ENCODE results near the gene TRPM7. TPM values are rescaled to one million over a fixed set of nuclear protein-coding genes. Genes with fewer than 3 reads are reported as not detected.
"Not testable (repeated sequence)": the region's sequence is repeated elsewhere in the genome, so short reads cannot be mapped to it uniquely, and the experiment has no call there.

TRPM7 gene
- total RNA-seq (126 TPM), polyA plus RNA-seq (14.3 TPM)

- H3K4me3 ChIP-seq (ENCODE audit: low read depth, low read length), result peak within 1 kb of the TSS; percentile 64
- under 1% methylated on average over 80 of the region's 80 CpGs for WGBS
- H3K27ac ChIP-seq (ENCODE audit: low read depth), result peak within 1 kb of the TSS; percentile 95
- H3K4me1 ChIP-seq (ENCODE audit: insufficient read depth), result no peaks in the 10 kb centered on the region
- DNase-seq (ENCODE audit: extremely low spot score), result peak; percentile 53
- H3K36me3 ChIP-seq (ENCODE audit: insufficient read depth), result no peaks in the 10 kb centered on the region
Measured at GRCh38 chr15:50686469-50687301, at the start of gene TRPM7. TRPM7 (minus strand) TSS chr15:50686797; CDS start chr15:50686533, 264 bp downstream.

GRCh38 chr15:50735156-50735555, 48.6 kb upstream of the TRPM7 start:
- H3K4me1 ChIP-seq (ENCODE audit: insufficient read depth), result no peaks in the 10 kb centered on the region
- H3K4me3 ChIP-seq (ENCODE audit: low read depth, low read length), result no peak overlapping the region
- no peak overlapping the region for H3K27ac ChIP-seq (ENCODE audit: low read depth)
- peaks cover 1% of the 10 kb centered on the region for H3K36me3 ChIP-seq (ENCODE audit: insufficient read depth)
- 80% methylated on average over 4 of the region's 4 CpGs for WGBS
- no peak for DNase-seq (ENCODE audit: extremely low spot score)

- 94% methylated on average over 1 of the region's 1 CpG for WGBS
- H3K4me1 ChIP-seq (ENCODE audit: insufficient read depth), result no peaks in the 10 kb centered on the region
- no peak overlapping the region for H3K4me3 ChIP-seq (ENCODE audit: low read depth, low read length)
- H3K36me3 ChIP-seq (ENCODE audit: insufficient read depth), result peaks cover 2% of the 10 kb centered on the region
- no peak overlapping the region for H3K27ac ChIP-seq (ENCODE audit: low read depth)
- no peak for DNase-seq (ENCODE audit: extremely low spot score)
Measured at GRCh38 chr15:50726315-50726714, 39.7 kb upstream of the TRPM7 start.

GRCh38 chr15:50718700-50719125, 32.1 kb upstream of the TRPM7 start:
- Histone ChIP-seq H3K36me3 (ENCODE audit: insufficient read depth) (peaks cover 5% of the 10 kb centered on the region), H3K27ac (ENCODE audit: low read depth) (no peak overlapping the region), H3K4me3 (ENCODE audit: low read depth, low read length) (no peak overlapping the region), H3K4me1 (ENCODE audit: insufficient read depth) (no peaks in the 10 kb centered on the region)
- no peak for DNase-seq (ENCODE audit: extremely low spot score)
- WGBS, result 85% methylated on average over 1 of the region's 1 CpG

- WGBS, result 96% methylated on average over 3 of the region's 3 CpGs
- Histone ChIP-seq H3K27ac (ENCODE audit: low read depth) (no peak overlapping the region), H3K4me3 (ENCODE audit: low read depth, low read length) (no peak overlapping the region), H3K36me3 (ENCODE audit: insufficient read depth) (no peaks in the 10 kb centered on the region), H3K4me1 (ENCODE audit: insufficient read depth) (no peaks in the 10 kb centered on the region)
- DNase-seq (ENCODE audit: extremely low spot score), result no peak
Measured at GRCh38 chr15:50712018-50712417, 25.4 kb upstream of the TRPM7 start.

- no peaks in the 10 kb centered on the region for H3K4me1 ChIP-seq (ENCODE audit: insufficient read depth)
Measured at GRCh38 chr15:50710585-50710984, 24.0 kb upstream of the TRPM7 start.

GRCh38 chr15:50707878-50708427, 21.4 kb upstream of the TRPM7 start:
- no peaks in the 10 kb centered on the region for H3K36me3 ChIP-seq (ENCODE audit: insufficient read depth)

More at GRCh38 chr15:50710585-50710984, 24.0 kb upstream of the TRPM7 start:
- no peak overlapping the region for H3K27ac ChIP-seq (ENCODE audit: low read depth)
- H3K36me3 ChIP-seq (ENCODE audit: insufficient read depth), result no peaks in the 10 kb centered on the region
- H3K4me3 ChIP-seq (ENCODE audit: low read depth, low read length), result no peak overlapping the region
- no peak for DNase-seq (ENCODE audit: extremely low spot score)

GRCh38 chr15:50702762-50703334, 16.3 kb upstream of the TRPM7 start:
- H3K27ac ChIP-seq (ENCODE audit: low read depth), result no peak overlapping the region
- no peak overlapping the region for H3K4me3 ChIP-seq (ENCODE audit: low read depth, low read length)
- WGBS, result 86% methylated on average over 1 of the region's 1 CpG
- no peaks in the 10 kb centered on the region for H3K36me3 ChIP-seq (ENCODE audit: insufficient read depth)
- H3K4me1 ChIP-seq (ENCODE audit: insufficient read depth), result no peaks in the 10 kb centered on the region
- DNase-seq (ENCODE audit: extremely low spot score), result no peak

More at GRCh38 chr15:50707878-50708427, 21.4 kb upstream of the TRPM7 start:
- no peak overlapping the region for H3K27ac ChIP-seq (ENCODE audit: low read depth)
- H3K4me3 ChIP-seq (ENCODE audit: low read depth, low read length), result no peak overlapping the region
- no peak for DNase-seq (ENCODE audit: extremely low spot score)
- 88% methylated on average over 3 of the region's 3 CpGs for WGBS
- no peaks in the 10 kb centered on the region for H3K4me1 ChIP-seq (ENCODE audit: insufficient read depth)

GRCh38 chr15:50698101-50698500, 11.5 kb upstream of the TRPM7 start:
- 62% methylated on average over 8 of the region's 8 CpGs for WGBS
- H3K4me3 ChIP-seq (ENCODE audit: low read depth, low read length), result no peak overlapping the region
- H3K27ac ChIP-seq (ENCODE audit: low read depth), result no peak overlapping the region
- H3K4me1 ChIP-seq (ENCODE audit: insufficient read depth), result no peaks in the 10 kb centered on the region
- no peak for DNase-seq (ENCODE audit: extremely low spot score)
- H3K36me3 ChIP-seq (ENCODE audit: insufficient read depth), result no peaks in the 10 kb centered on the region

GRCh38 chr15:50697109-50697797, 10.7 kb upstream of the TRPM7 start:
- Histone ChIP-seq H3K4me1 (ENCODE audit: insufficient read depth) (no peaks in the 10 kb centered on the region), H3K4me3 (ENCODE audit: low read depth, low read length) (no peak overlapping the region), H3K27ac (ENCODE audit: low read depth) (no peak overlapping the region), H3K36me3 (ENCODE audit: insufficient read depth) (no peaks in the 10 kb centered on the region)
- no peak for DNase-seq (ENCODE audit: extremely low spot score)
- WGBS, result 65% methylated on average over 4 of the region's 4 CpGs

- 97% methylated on average over 9 of the region's 9 CpGs for WGBS
- H3K27ac ChIP-seq (ENCODE audit: low read depth); H3K4me3 ChIP-seq (ENCODE audit: low read depth, low read length); H3K4me1 ChIP-seq (ENCODE audit: insufficient read depth); H3K36me3 ChIP-seq (ENCODE audit: insufficient read depth); DNase-seq (ENCODE audit: extremely low spot score): not testable (repeated sequence)
Measured at GRCh38 chr15:50694634-50695165, 8.1 kb upstream of the TRPM7 start.

GRCh38 chr15:50687302-50687902, 805 bp upstream of the TRPM7 start:
- Histone ChIP-seq H3K27ac (ENCODE audit: low read depth) (peak overlapping the region; percentile 69), H3K36me3 (ENCODE audit: insufficient read depth) (no peaks in the 10 kb centered on the region), H3K4me3 (ENCODE audit: low read depth, low read length) (peak overlapping the region; percentile 64), H3K4me1 (ENCODE audit: insufficient read depth) (no peaks in the 10 kb centered on the region)
- no peak for DNase-seq (ENCODE audit: extremely low spot score)
- WGBS, result 44% methylated on average over 10 of the region's 10 CpGs

GRCh38 chr15:50685976-50686468, 575 bp downstream of the TRPM7 start:
- peak; percentile 7 for DNase-seq (ENCODE audit: extremely low spot score)
- peak overlapping the region; percentile 64 for H3K4me3 ChIP-seq (ENCODE audit: low read depth, low read length)
- under 1% methylated on average over 30 of the region's 30 CpGs for WGBS
- no peaks in the 10 kb centered on the region for H3K4me1 ChIP-seq (ENCODE audit: insufficient read depth)
- peak overlapping the region; percentile 91 for H3K27ac ChIP-seq (ENCODE audit: low read depth)
- H3K36me3 ChIP-seq (ENCODE audit: insufficient read depth), result no peaks in the 10 kb centered on the region
